ENCODE data around the gene MINPP1. TPM values are rescaled to one million over a fixed set of nuclear protein-coding genes. Genes with fewer than 3 reads are reported as not detected.
"Not testable (repeated sequence)": the region's sequence is repeated elsewhere in the genome, so short reads cannot be mapped to it uniquely, and the experiment has no call there.

MINPP1 gene
- total and polyA plus RNA-seq, 2 donors = 11.1 to 16.9 TPM

DNA sequence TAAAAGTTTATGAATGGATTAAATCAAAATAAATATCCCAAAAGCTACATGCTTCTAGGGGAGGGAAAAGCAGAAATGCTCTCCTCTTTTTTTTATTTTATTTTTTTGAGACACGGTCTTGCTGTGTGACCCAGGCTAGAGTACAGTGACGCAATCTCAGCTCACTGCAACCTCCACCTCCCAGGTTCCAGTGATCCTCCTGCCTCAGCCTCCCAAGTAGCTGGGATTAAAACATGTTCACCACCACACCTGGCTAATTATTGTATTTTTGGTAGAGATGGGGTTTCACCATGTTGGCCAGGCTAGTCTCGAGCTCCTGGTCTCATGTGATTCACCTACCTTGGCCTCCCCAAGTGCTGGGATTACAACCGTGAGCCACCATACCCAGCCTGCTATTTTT is 88.2 kb downstream of the MINPP1 start:
- not testable (repeated sequence) for H3K36me3 ChIP-seq (ENCODE audit: control insufficient read depth in 2 of 2, insufficient read depth in 2 of 2, low read length in 1 of 2); H3K4me1 ChIP-seq (ENCODE audit: control insufficient read depth in 2 of 2, insufficient read depth in 2 of 2, low read length in 2 of 2); H3K27me3 ChIP-seq (ENCODE audit: control insufficient read depth in 2 of 2, insufficient read depth in 1 of 2, low read length in 1 of 2); H3K9me3 ChIP-seq (ENCODE audit: control insufficient read depth in 2 of 2, insufficient read depth in 1 of 2, low read length in 1 of 2); H3K27ac ChIP-seq (ENCODE audit: low read depth in 1 of 2, low read length in 1 of 2); H3K4me3 ChIP-seq (ENCODE audit: low read length in 2 of 2); DNase-seq (ENCODE audit: low read depth in 6 of 9, low spot score in 9 of 9)
- 98% methylated on average over 4 of the region's 4 CpGs for WGBS

DNA sequence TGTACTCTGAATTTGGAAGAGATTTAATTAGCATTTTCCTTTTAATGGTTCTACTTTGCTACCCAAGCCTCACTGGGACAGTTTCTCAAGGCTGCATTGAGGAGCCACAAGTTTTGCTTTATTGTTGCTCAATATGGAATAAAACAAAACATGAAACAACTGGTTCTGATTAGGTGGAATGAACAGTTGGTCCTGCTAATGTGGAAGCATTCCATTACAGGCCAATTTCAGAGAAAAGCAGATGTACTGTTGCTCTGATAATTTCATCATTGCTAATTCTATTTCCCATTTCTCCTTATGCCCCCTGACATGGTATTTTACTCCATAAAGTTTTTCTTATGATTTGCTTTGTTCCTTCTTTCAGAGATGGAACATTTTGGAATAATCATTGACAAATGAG is 89.0 kb downstream of the MINPP1 start:
- Histone ChIP-seq H3K4me1 (ENCODE audit: control insufficient read depth in 2 of 2, insufficient read depth in 2 of 2, low read length in 2 of 2) (no peaks in the 10 kb centered on the region), H3K4me3 (ENCODE audit: low read length in 2 of 2) (no peak overlapping the region), H3K27ac (ENCODE audit: low read depth in 1 of 2, low read length in 1 of 2) (no peak overlapping the region), H3K9me3 (ENCODE audit: control insufficient read depth in 2 of 2, insufficient read depth in 1 of 2, low read length in 1 of 2) (no peaks in the 10 kb centered on the region), H3K27me3 (ENCODE audit: control insufficient read depth in 2 of 2, insufficient read depth in 1 of 2, low read length in 1 of 2) (no peaks in the 10 kb centered on the region), H3K36me3 (ENCODE audit: control insufficient read depth in 2 of 2, insufficient read depth in 2 of 2, low read length in 1 of 2) (no peaks in the 10 kb centered on the region)
- no peak for DNase-seq (ENCODE audit: low read depth in 6 of 9, low spot score in 9 of 9)

DNA sequence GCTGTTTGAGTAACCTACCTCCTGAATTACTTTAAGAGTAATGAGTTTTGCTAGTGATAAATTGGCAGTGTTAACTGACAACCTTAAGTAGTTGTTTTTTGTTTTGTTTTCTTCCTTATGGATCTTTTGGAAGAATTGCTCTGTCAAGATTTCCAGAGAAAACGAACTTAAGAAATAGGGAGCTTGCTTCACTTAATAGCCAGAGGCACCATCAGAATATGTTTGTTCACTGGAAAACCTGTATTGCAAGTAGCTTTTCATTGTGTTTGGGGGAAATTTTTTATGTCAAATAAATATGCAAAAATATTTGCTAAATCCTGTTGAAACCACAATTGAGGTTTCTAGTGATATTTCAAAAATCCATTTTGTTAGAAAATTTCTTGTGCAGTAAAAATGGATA is 89.5 kb downstream of the MINPP1 start:
- DNase-seq (ENCODE audit: low read depth in 6 of 9, low spot score in 9 of 9) = no peak
- Histone ChIP-seq H3K27ac (ENCODE audit: low read depth in 1 of 2, low read length in 1 of 2) (no peak overlapping the region), H3K4me1 (ENCODE audit: control insufficient read depth in 2 of 2, insufficient read depth in 2 of 2, low read length in 2 of 2) (no peaks in the 10 kb centered on the region), H3K9me3 (ENCODE audit: control insufficient read depth in 2 of 2, insufficient read depth in 1 of 2, low read length in 1 of 2) (no peaks in the 10 kb centered on the region), H3K27me3 (ENCODE audit: control insufficient read depth in 2 of 2, insufficient read depth in 1 of 2, low read length in 1 of 2) (no peaks in the 10 kb centered on the region), H3K36me3 (ENCODE audit: control insufficient read depth in 2 of 2, insufficient read depth in 2 of 2, low read length in 1 of 2) (no peaks in the 10 kb centered on the region), H3K4me3 (ENCODE audit: low read length in 2 of 2) (no peak overlapping the region)
- WGBS = 91% methylated on average over 1 of the region's 1 CpG

- Histone ChIP-seq H3K4me1 (ENCODE audit: control insufficient read depth in 2 of 2, insufficient read depth in 2 of 2, low read length in 2 of 2) (no peaks in the 10 kb centered on the region), H3K36me3 (ENCODE audit: control insufficient read depth in 2 of 2, insufficient read depth in 2 of 2, low read length in 1 of 2) (no peaks in the 10 kb centered on the region), H3K4me3 (ENCODE audit: low read length in 2 of 2) (no peak overlapping the region), H3K27me3 (ENCODE audit: control insufficient read depth in 2 of 2, insufficient read depth in 1 of 2, low read length in 1 of 2) (no peaks in the 10 kb centered on the region), H3K9me3 (ENCODE audit: control insufficient read depth in 2 of 2, insufficient read depth in 1 of 2, low read length in 1 of 2) (no peaks in the 10 kb centered on the region), H3K27ac (ENCODE audit: low read depth in 1 of 2, low read length in 1 of 2) (no peak overlapping the region)
- WGBS = 95% methylated on average over 2 of the region's 2 CpGs
- DNase-seq (ENCODE audit: low read depth in 6 of 9, low spot score in 9 of 9) = no peak
These were observed 90.2 kb downstream of the MINPP1 start for GRCh38 chr10:87594864-87595263.

GRCh38 chr10:87596351-87596750 is 91.7 kb downstream of the MINPP1 start:
- Histone ChIP-seq H3K4me1 (ENCODE audit: control insufficient read depth in 2 of 2, insufficient read depth in 2 of 2, low read length in 2 of 2) (no peaks in the 10 kb centered on the region), H3K4me3 (ENCODE audit: low read length in 2 of 2) (no peak overlapping the region), H3K27me3 (ENCODE audit: control insufficient read depth in 2 of 2, insufficient read depth in 1 of 2, low read length in 1 of 2) (no peaks in the 10 kb centered on the region), H3K9me3 (ENCODE audit: control insufficient read depth in 2 of 2, insufficient read depth in 1 of 2, low read length in 1 of 2) (no peaks in the 10 kb centered on the region), H3K36me3 (ENCODE audit: control insufficient read depth in 2 of 2, insufficient read depth in 2 of 2, low read length in 1 of 2) (no peaks in the 10 kb centered on the region), H3K27ac (ENCODE audit: low read depth in 1 of 2, low read length in 1 of 2) (no peak overlapping the region)
- no peak for DNase-seq (ENCODE audit: low read depth in 6 of 9, low spot score in 9 of 9)
- WGBS = 85% methylated on average over 1 of the region's 1 CpG

DNA sequence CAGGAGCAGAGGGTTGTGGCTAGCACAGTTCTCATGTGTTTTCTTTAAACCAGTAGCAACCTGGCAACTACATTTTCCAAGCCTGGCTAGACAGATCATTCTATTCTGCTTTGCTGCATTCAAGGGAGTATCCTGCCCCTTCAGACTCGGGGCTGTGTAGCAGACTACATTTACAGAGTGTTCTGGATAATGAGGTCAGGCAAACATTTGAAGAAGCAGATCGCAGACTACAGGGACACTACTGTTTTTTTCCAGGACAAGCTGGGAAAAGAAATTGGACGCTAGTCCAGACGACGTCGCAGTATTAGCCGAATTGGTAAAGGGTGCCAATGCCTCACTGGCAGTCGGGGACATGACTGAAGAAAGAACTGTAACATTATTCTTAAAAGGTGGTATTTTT is 94.0 kb downstream of the MINPP1 start:
- H3K4me3 ChIP-seq (ENCODE audit: low read length in 2 of 2) = no peak overlapping the region
- no peaks in the 10 kb centered on the region for H3K27me3 ChIP-seq (ENCODE audit: control insufficient read depth in 2 of 2, insufficient read depth in 1 of 2, low read length in 1 of 2)
- WGBS = 96% methylated on average over 8 of the region's 8 CpGs
- H3K9me3 ChIP-seq (ENCODE audit: control insufficient read depth in 2 of 2, insufficient read depth in 1 of 2, low read length in 1 of 2) = no peaks in the 10 kb centered on the region
- no peaks in the 10 kb centered on the region for H3K36me3 ChIP-seq (ENCODE audit: control insufficient read depth in 2 of 2, insufficient read depth in 2 of 2, low read length in 1 of 2)
- no peak for DNase-seq (ENCODE audit: low read depth in 6 of 9, low spot score in 9 of 9)
- H3K4me1 ChIP-seq (ENCODE audit: control insufficient read depth in 2 of 2, insufficient read depth in 2 of 2, low read length in 2 of 2) = no peaks in the 10 kb centered on the region
- H3K27ac ChIP-seq (ENCODE audit: low read depth in 1 of 2, low read length in 1 of 2) = no peak overlapping the region

DNA sequence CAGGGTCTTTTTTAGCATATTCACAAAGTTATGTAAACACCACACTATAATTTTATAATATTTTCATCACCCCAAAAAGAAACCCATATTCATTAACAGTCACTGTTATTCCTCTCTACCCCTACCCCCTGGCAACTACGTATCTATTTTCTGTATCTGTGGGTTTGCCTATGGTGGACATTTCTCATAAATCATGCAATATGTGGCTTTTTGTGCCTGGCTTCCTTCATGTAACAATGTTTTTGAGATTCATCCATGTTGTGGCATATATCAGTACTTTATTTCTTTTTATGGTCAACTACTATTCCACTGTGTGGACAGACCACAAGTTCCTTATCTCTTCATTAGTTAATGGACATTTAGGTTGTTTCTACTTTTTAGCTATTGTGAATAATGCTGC is 95.9 kb downstream of the MINPP1 start:
- Histone ChIP-seq H3K27me3 (ENCODE audit: control insufficient read depth in 2 of 2, insufficient read depth in 1 of 2, low read length in 1 of 2) (no peaks in the 10 kb centered on the region), H3K4me1 (ENCODE audit: control insufficient read depth in 2 of 2, insufficient read depth in 2 of 2, low read length in 2 of 2) (no peaks in the 10 kb centered on the region), H3K4me3 (ENCODE audit: low read length in 2 of 2) (no peak overlapping the region), H3K27ac (ENCODE audit: low read depth in 1 of 2, low read length in 1 of 2) (no peak overlapping the region), H3K9me3 (ENCODE audit: control insufficient read depth in 2 of 2, insufficient read depth in 1 of 2, low read length in 1 of 2) (no peaks in the 10 kb centered on the region), H3K36me3 (ENCODE audit: control insufficient read depth in 2 of 2, insufficient read depth in 2 of 2, low read length in 1 of 2) (no peaks in the 10 kb centered on the region)
- WGBS = 100% methylated on average over 1 of the region's 1 CpG
- no peak for DNase-seq (ENCODE audit: low read depth in 6 of 9, low spot score in 9 of 9)

Other genes with a start within 250 kb of the MINPP1 start
- 3.3 TPM for gene NUTM2D, start 147.1 kb upstream of the MINPP1 start, total RNA-seq
- gene NUTM2D, start 147.1 kb upstream of the MINPP1 start, polyA plus RNA-seq = 3.4 TPM
- 2.5 TPM for gene PAPSS2, start 155.0 kb downstream of the MINPP1 start, total RNA-seq
- 5.8 TPM for gene PAPSS2, start 155.0 kb downstream of the MINPP1 start, polyA plus RNA-seq

Measured in thymus (tissue), 11 donors.